HEK293 (cell line): Measurements from ENCODE around the gene HPF1.

ENCODE experiments used
- CTCF ChIA-PET: fragments of 350-600 bp; formaldehyde crosslinking; extraction: SDS; loops from one replicate; lab custom pipeline; 2021; ENCODE audit warnings: antibody characterized with exemption; lab: Yijun Ruan, JAX
- POLR2A ChIA-PET: fragments of 300-600 bp; formaldehyde crosslinking; extraction: SDS; loops from one replicate; lab custom pipeline; 2020; ENCODE audit warnings: antibody characterized with exemption, inconsistent platforms; lab: Yijun Ruan, JAX
- H3K27ac ChIP-seq: fragments of 200-500 bp; sonication (Bioruptor generic); 2 replicates; pipeline ENCODE4 v1.5.1; 2014; ENCODE audit warnings: low read depth, low read length, control low read depth, inconsistent platforms; ENCODE audit errors: extremely low read depth
- H3K36me3 ChIP-seq, 2 experiments: fragments of 200-500 bp in 1 of 2; sonication (Bioruptor generic) in 1 of 2; 1 replicate in 1 of 2; 2 replicates in 1 of 2; pipeline ENCODE4 v1.5.1; 2014 to 2017; ENCODE audit warnings: inconsistent platforms in 2 of 2, low read length in 2 of 2; ENCODE audit not compliant: control insufficient read depth in 2 of 2, insufficient read depth in 1 of 2
- H3K4me1 ChIP-seq: fragments of 200-500 bp; sonication (Bioruptor generic); 2 replicates; pipeline ENCODE4 v1.5.1; 2014; ENCODE audit warnings: mild to moderate bottlenecking, low read length, inconsistent platforms; ENCODE audit not compliant: control insufficient read depth, insufficient read depth
- H3K4me3 ChIP-seq: 2 replicates; pipeline ENCODE4 v1.5.1; 2011; ENCODE audit warnings: low read depth, mild to moderate bottlenecking, control low read depth, low read length, moderate library complexity
- H3K9me3 ChIP-seq: fragments of 200-500 bp; sonication (Bioruptor generic); 2 replicates; pipeline ENCODE4 v1.5.1; 2014; ENCODE audit warnings: low read depth, low read length, inconsistent platforms; ENCODE audit not compliant: control insufficient read depth, insufficient read depth
- GFI1B ChIP-seq: fragments of 450-650 bp; formaldehyde crosslinking; IDR thresholded peaks from 2 replicates; pipeline ENCODE4 v1.5.1; 2016; ENCODE audit warnings: missing biosample characterization, missing genetic modification characterization
- GLI2 ChIP-seq: fragments of 450-650 bp; formaldehyde crosslinking; IDR thresholded peaks from 2 replicates; pipeline ENCODE4; 2017; ENCODE audit warnings: missing biosample characterization, missing genetic modification characterization, low read depth, borderline replicate concordance
- INSM2 ChIP-seq: fragments of 450-650 bp; formaldehyde crosslinking; IDR thresholded peaks from 2 replicates; pipeline ENCODE4 v1.5.1; 2016; ENCODE audit warnings: missing biosample characterization, missing genetic modification characterization
- KLF17 ChIP-seq: fragments of 450-650 bp; formaldehyde crosslinking; IDR thresholded peaks from 2 replicates; pipeline ENCODE4 v1.5.1; 2016; ENCODE audit warnings: missing biosample characterization, missing genetic modification characterization
- MZF1 ChIP-seq: fragments of 450-650 bp; formaldehyde crosslinking; IDR thresholded peaks from 2 replicates; pipeline ENCODE4 v1.5.1; 2017; ENCODE audit warnings: missing biosample characterization, missing genetic modification characterization, borderline replicate concordance
- TSHZ1 ChIP-seq: fragments of 450-650 bp; formaldehyde crosslinking; IDR thresholded peaks from 2 replicates; pipeline ENCODE4 v1.5.1; 2016; ENCODE audit warnings: missing biosample characterization, missing genetic modification characterization, borderline replicate concordance
- ZBTB17 ChIP-seq: fragments of 450-650 bp; formaldehyde crosslinking; IDR thresholded peaks from 2 replicates; pipeline ENCODE4 v1.5.1; 2016; ENCODE audit warnings: missing biosample characterization, missing genetic modification characterization
- ZBTB26 ChIP-seq: fragments of 450-650 bp; formaldehyde crosslinking; optimal IDR thresholded peaks from 2 replicates; pipeline ENCODE3; 2016; ENCODE audit warnings: missing biosample characterization, mild to moderate bottlenecking, missing genetic modification characterization
- ZBTB48 ChIP-seq: fragments of 450-650 bp; formaldehyde crosslinking; IDR thresholded peaks from 2 replicates; pipeline ENCODE4 v1.5.1; 2016; ENCODE audit warnings: missing biosample characterization, missing genetic modification characterization
- ZNF221 ChIP-seq: fragments of 450-650 bp; formaldehyde crosslinking; IDR thresholded peaks from 2 replicates; pipeline ENCODE4 v1.5.1; 2017; ENCODE audit warnings: missing biosample characterization, missing genetic modification characterization, borderline replicate concordance
- ZNF302 ChIP-seq: fragments of 450-650 bp; formaldehyde crosslinking; IDR thresholded peaks from 2 replicates; pipeline ENCODE4 v1.5.1; 2016; ENCODE audit warnings: missing biosample characterization, missing genetic modification characterization, low read depth
- ZNF324 ChIP-seq: fragments of 450-650 bp; formaldehyde crosslinking; IDR thresholded peaks from 2 replicates; pipeline ENCODE4 v1.5.1; 2016; ENCODE audit warnings: missing biosample characterization, missing genetic modification characterization
- ZNF350 ChIP-seq: fragments of 450-650 bp; formaldehyde crosslinking; IDR thresholded peaks from 2 replicates; pipeline ENCODE4 v1.5.0; 2017; ENCODE audit warnings: missing biosample characterization, mild to moderate bottlenecking, missing genetic modification characterization
- ZNF621 ChIP-seq: fragments of 450-650 bp; formaldehyde crosslinking; IDR thresholded peaks from 2 replicates; pipeline ENCODE4 v1.5.1; 2017; ENCODE audit warnings: missing biosample characterization, missing genetic modification characterization
- ZNF623 ChIP-seq: fragments of 450-650 bp; formaldehyde crosslinking; IDR thresholded peaks from 2 replicates; pipeline ENCODE4 v1.5.1; 2016; ENCODE audit warnings: missing biosample characterization, missing genetic modification characterization
- ZNF664 ChIP-seq: fragments of 450-650 bp; formaldehyde crosslinking; IDR thresholded peaks from 2 replicates; pipeline ENCODE4 v1.5.1; 2016; ENCODE audit warnings: missing biosample characterization, missing genetic modification characterization
- ZNF677 ChIP-seq: fragments of 450-650 bp; IDR thresholded peaks from 2 replicates; pipeline ENCODE4 v1.5.0; 2018; ENCODE audit warnings: missing biosample characterization, mild to moderate bottlenecking, missing genetic modification characterization, moderate library complexity
- ZNF692 ChIP-seq: fragments of 450-650 bp; formaldehyde crosslinking; IDR thresholded peaks from 2 replicates; pipeline ENCODE4 v1.5.1; 2016; ENCODE audit warnings: missing biosample characterization, missing genetic modification characterization
- ZNF704 ChIP-seq: fragments of 450-650 bp; formaldehyde crosslinking; IDR thresholded peaks from 2 replicates; pipeline ENCODE4 v1.5.1; 2016; ENCODE audit warnings: missing biosample characterization, missing genetic modification characterization
- ZNF777 ChIP-seq: fragments of 450-650 bp; formaldehyde crosslinking; IDR thresholded peaks from 2 replicates; pipeline ENCODE4 v1.5.1; 2017; ENCODE audit warnings: missing biosample characterization, missing genetic modification characterization, borderline replicate concordance
- ZNF837 ChIP-seq: fragments of 450-650 bp; formaldehyde crosslinking; IDR thresholded peaks from 2 replicates; pipeline ENCODE4 v1.5.1; 2016; ENCODE audit warnings: missing biosample characterization, missing genetic modification characterization
- ZNF843 ChIP-seq: fragments of 450-650 bp; formaldehyde crosslinking; IDR thresholded peaks from 2 replicates; pipeline ENCODE4 v1.5.1; 2016; ENCODE audit warnings: missing biosample characterization, missing genetic modification characterization
- ZXDB ChIP-seq: fragments of 450-650 bp; formaldehyde crosslinking; IDR thresholded peaks from 2 replicates; pipeline ENCODE4 v1.5.1; 2016; ENCODE audit warnings: missing biosample characterization, missing genetic modification characterization

HPF1 gene

GRCh38 chr4:169758401-169758962 is 738 bp upstream of the HPF1 start (continued):
- TF ChIP-seq KLF17 (tag by site-specific recombination): no peak
- no peak for TF ChIP-seq ZBTB48 (tag by site-specific recombination)
- TF ChIP-seq GLI2 (tag by site-specific recombination): no peak
- no peak for TF ChIP-seq ZNF664 (tag by site-specific recombination)

- TF ChIP-seq ZBTB26 (tag by site-specific recombination) (no peak), ZNF837 (tag by site-specific recombination) (no peak), ZNF843 (tag by site-specific recombination) (no peak), ZNF621 (tag by site-specific recombination) (no peak), ZNF350 (no peak), ZNF704 (tag by site-specific recombination) (no peak), ZNF623 (no peak), ZBTB17 (no peak), ZNF677 (no peak), ZNF302 (tag by site-specific recombination) (no peak), ZXDB (tag by site-specific recombination) (no peak), MZF1 (tag by site-specific recombination) (no peak), ZNF324 (tag by site-specific recombination) (no peak)
- ChIA-PET POLR2A (interaction anchor here (1.0 to 1.2 kb wide), 3 partner anchors 9 to 144 kb away, joined by 3 to 5 read pairs (median 3); no protein-coding TSS in a partner anchor), CTCF (no interaction called here)
- Histone ChIP-seq H3K36me3 (peaks cover 8% of the 10 kb centered on the region in 2 experiments; a peak in 2 of 3 replicates), H3K27ac (peak overlapping the region; percentile 68), H3K4me3 (peak overlapping the region; percentile 73), H3K9me3 (no peaks in the 10 kb centered on the region), H3K4me1 (no peaks in the 10 kb centered on the region)
Measured at GRCh38 chr4:169756971-169757574, 671 bp downstream of the HPF1 start.

GRCh38 chr4:169745291-169745690 is 12.5 kb downstream of the HPF1 start:
- Histone ChIP-seq H3K27ac (no peak overlapping the region), H3K36me3 (peaks cover 5 to 47% of the 10 kb centered on the region in 2 experiments; a peak in 2 of 3 replicates), H3K4me3 (no peak overlapping the region), H3K9me3 (no peaks in the 10 kb centered on the region), H3K4me1 (no peaks in the 10 kb centered on the region)
- CTCF ChIA-PET: no interaction called here
- POLR2A ChIA-PET: no interaction called here
- no peak for TF ChIP-seq TSHZ1 (tag by site-specific recombination)
- no peak for TF ChIP-seq MZF1 (tag by site-specific recombination)
- no peak for TF ChIP-seq ZNF777
- TF ChIP-seq ZNF692 (tag by site-specific recombination): no peak
- no peak for TF ChIP-seq GFI1B
- TF ChIP-seq INSM2: no peak
- no peak for TF ChIP-seq ZNF221 (tag by site-specific recombination)
